NCI-H1694 (cell line): ENCODE results near the gene TRIM27.
"Not testable (repeated sequence)": the region's sequence is repeated elsewhere in the genome, so short reads cannot be mapped to it uniquely, and the experiment has no call there.

Experiments used
- DNase-seq: peaks from one replicate; lab custom pipeline; 2025; lab: John Stamatoyannopoulos, UW

Gene TRIM27, protein sequence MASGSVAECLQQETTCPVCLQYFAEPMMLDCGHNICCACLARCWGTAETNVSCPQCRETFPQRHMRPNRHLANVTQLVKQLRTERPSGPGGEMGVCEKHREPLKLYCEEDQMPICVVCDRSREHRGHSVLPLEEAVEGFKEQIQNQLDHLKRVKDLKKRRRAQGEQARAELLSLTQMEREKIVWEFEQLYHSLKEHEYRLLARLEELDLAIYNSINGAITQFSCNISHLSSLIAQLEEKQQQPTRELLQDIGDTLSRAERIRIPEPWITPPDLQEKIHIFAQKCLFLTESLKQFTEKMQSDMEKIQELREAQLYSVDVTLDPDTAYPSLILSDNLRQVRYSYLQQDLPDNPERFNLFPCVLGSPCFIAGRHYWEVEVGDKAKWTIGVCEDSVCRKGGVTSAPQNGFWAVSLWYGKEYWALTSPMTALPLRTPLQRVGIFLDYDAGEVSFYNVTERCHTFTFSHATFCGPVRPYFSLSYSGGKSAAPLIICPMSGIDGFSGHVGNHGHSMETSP

DNA sequence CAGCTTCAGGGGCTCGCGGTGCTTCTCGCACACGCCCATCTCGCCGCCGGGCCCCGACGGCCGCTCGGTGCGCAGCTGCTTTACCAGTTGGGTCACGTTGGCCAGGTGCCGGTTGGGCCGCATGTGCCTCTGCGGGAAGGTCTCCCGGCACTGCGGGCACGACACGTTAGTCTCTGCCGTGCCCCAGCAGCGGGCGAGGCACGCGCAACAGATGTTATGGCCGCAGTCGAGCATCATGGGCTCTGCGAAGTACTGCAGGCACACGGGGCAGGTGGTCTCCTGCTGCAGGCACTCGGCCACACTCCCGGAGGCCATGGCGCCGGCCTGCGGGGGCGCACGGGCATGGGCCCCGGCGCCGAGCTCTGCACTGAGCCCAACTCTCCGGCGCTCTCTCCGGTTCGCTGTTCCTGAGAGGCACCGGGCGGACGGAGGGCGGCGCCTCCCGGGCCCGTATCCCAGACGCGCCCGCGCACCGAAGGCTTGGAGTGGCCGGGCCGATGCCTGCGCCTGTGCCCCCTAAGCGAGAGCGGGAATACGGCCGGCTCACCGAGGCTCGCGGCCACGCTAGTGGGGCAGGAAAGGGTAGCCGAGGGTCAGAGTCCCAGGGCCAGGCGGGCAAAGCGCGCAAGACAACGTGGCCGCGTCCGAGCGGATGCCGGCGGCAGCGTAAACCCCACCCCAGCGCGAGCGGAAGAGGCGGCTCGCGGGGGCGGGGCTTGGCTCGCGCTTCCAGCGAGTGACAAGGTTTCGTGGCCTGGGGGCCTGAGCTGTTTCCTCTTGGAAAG lies at the start of gene TRIM27:
TRIM27 (minus strand) TSS at position 668 of the 785 bp plus-strand sequence; CDS start at position 315, 353 bp downstream.
- peak; percentile 31 for DNase-seq

DNA sequence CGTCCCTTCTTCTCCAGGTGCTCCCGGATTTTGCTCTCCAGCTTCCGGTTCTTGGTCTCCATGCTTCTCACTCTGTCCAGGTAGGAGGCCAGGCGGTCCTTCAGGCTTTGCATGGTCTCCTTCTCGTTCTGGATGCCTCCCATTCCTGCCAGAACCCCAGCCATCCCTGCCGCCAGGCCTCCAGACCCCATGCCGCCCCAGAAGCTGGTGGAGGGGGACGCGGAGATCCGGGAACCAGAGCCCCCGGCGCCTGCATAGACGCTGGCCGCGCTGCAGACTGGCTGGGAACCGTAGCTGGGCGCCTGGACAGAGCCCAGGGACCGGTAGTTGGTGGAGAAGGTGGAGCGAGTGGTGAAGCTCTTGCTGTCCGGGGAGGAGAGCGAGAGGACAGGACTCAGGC lies 46.3 kb upstream of the TRIM27 start:
- not testable (repeated sequence) for DNase-seq

DNA sequence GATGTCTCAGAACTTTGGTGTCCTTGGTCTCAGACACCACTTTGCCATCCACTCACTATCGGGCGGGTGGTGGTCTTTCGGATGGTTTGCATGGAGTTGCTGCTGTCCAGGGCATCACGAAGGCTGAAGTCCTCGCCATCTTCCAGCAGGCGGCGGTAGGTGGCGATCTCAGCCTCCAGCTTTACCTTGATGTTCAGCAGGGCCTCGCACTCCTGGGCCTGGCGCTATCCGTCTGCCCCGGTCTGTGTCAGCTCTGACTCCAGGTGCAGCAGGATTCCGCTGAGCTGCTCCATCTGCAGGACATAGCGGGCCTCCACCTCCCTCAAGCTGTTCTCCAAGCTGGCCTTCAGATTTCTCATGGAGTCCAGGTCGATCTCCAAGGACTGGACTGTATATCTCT lies 45.3 kb upstream of the TRIM27 start:
- no peak for DNase-seq

DNA sequence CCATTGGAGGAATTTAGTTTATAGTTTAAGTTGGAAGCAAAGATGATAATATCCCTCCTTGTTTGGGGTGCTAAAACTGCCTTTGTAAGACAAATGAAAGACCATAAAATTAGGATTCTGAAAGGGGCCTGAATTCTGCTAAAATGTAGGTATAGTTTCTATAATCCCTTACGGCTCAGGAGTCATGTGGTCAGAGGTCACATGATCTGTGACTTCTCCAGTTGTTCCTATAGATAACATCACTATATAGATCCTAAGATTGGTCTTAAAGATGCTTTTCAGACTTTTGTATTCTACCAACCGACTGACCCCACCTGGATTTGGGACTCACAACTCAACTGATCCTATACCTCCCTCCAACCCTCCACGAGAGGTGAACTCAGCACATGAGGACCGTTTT lies 44.7 kb upstream of the TRIM27 start:
- DNase-seq: no peak

DNA sequence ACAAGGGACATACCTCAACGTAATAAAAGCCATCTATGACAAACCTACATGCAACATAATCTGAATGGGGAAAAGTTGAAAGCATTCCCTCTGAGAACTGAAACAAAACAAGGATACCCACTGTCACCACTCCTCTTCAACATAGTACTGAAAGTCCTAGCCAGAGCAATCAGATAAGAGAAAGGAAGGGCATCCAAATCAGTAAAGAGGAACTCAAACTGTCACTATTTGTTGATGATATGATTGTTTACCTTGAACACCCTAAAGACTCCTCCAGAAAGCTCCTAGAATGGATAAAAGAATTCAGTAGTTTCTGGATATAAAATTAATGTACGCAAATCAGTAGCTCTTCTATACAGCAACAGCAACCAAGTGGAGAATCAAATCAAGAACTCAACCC lies 41.9 kb upstream of the TRIM27 start:
- DNase-seq: no peak

DNA sequence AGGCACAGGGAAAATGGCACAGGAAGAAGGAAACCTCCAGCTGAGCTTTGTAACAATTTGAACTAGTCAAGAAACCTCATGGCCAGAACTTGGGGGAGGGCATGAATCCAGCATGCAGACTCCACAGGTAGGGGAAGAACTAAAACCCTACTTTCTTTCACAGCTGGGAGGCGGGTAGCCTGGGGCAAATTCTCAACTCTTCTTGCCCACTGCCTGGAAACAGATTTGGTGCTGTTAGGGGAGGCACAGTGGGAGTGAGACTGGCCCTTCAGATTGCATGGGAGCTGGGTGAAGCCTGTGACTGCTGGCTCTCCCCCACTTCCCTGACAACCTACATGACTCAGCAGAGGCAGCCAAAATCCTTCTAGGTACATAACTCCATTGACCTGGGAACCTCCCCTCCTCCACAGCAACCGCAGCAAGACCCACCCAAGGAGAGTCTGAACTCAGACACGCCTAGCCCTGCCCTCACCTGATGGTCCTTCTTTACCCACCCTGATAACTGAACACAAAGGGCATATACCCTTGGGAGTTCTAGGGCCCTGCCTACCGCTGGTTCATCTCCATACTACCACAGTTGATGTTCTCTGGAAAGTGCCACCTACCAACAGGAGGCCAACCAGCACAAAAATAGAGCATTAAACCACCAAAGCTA lies 37.2 kb upstream of the TRIM27 start:
- no peak for DNase-seq

DNA sequence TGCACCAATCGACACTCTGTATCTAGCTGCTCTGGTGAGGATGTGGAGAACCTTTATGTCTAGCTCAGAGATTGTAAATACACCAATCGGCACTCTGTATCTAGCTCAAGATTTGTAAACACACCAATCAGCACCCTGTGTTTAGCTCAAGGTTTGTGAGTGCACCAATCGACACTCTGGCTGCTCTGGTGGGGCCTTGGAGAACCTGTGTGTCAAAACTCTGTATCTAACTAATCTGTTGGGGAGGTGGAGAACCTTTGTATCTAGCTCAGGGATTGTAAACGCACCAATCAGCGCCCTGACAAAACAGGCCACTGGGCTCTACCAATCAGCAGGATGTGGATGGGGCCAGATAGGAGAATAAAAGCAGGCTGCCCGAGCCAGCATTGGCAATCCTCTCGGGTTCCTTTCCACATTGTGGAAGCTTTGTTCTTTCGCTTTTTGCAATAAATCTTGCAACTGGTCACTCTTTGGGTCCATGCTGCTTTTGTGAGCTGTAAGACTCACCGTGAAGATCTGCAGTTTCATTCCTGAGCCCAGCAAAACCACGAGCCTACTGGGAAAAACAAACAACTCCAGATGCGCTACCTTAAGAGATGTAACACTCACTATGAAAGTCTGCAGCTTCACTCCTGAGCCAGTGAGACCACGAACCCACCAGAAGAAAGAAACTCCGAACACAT lies 34.9 kb upstream of the TRIM27 start:
- not testable (repeated sequence) for DNase-seq

DNA sequence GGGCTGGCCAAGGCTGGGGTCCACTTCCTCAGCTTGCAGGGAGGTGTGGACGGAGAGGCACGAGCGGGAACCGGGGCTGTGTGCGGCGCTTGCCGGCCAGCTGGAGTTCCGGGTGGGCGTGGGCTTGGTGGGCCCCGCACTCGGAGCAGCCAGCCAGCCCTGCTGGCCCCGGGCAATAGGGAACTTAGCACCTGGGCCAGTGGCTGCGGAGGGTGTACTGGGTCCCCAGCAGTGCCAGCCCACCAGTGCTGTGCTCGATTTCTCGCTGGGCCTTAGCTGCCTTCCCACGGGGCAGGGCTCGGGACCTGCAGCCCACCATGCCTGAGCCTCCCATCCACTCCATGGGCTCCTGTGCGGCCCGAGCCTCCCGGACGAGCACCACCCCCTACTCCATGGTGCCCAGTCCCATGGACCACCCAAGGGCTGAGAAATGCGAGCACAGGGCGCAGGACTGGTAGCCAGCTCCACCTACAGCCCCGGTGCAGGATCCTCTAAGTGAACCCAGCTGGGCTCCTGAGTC lies 34.1 kb upstream of the TRIM27 start:
- not testable (repeated sequence) for DNase-seq

DNA sequence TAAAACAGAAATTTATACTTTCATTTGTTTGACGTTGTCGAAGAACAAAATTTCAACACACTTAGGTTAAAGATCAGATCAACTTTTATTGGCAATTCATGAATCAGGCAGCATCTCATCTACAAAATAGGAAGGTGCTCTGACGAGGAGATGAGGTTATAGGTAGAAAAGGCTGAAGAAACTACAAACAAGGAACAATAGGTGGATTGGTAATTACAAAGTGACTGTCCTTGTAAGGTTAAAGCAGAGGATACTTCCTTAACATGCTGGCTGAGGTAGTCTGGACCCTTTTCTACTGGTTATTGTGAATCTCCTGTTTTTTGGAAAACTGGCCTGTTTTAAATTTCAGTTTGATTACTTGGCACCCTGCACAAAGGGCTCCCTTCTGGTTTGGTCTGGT lies 32.5 kb upstream of the TRIM27 start:
- DNase-seq: no peak

DNA sequence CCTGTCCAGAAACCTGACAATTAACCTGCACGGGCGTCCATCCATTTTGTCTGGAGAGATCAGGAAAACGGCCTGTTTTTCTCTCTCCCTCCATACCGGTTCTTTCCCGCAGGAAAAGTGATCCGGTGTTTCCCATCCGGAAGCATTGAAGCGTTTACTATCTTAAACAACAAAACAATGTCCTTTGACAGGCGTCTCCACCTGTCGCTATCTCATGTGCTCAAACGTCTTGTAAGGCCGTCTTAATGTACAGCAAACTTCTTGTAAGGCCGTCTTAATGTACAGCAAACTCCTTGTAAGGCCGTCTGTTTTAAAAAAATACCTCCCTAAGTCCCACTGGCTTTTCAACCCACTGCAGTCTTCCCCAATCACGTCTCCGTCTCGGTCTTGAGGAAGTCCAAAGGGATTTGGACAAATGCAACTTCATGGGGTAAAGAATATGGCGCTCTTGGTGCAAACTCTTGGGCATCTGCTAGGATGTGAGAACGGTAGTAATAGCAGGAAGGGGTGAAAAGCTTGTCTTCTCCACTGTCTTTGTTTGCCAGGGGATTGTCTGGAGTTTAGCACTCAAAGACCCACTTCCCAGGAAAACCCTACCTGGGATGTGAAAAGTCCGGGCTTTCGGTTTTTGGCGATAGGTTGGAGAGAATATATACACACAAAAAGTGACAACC lies 29.9 kb upstream of the TRIM27 start:
- DNase-seq: peak; percentile 10

DNA sequence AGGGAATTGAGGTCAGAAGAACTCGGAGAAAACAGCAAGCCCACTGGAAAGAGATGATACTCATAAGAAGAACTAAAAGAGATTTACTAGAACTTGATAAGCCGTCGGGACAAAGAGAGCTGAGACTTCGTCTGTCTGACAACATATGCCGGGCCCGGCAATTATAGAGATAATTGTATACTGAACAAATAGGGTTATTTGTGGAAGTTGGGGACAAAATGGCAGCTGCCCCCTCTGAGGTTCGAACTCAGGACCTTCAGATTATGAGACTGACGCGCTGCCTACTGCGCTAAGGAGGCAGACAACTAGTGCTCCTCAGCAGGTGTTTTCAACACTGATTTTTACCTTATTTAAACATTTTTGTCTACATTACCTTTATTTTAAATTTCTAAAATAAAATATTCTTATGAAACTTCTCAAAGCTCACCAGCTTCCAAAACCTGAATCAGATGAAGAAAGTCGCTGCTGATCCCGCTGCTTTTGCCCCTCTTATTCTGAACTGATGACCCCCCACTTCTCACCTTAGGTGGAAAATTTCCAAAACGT lies 29.3 kb upstream of the TRIM27 start:
- peak; percentile 60 for DNase-seq

DNA sequence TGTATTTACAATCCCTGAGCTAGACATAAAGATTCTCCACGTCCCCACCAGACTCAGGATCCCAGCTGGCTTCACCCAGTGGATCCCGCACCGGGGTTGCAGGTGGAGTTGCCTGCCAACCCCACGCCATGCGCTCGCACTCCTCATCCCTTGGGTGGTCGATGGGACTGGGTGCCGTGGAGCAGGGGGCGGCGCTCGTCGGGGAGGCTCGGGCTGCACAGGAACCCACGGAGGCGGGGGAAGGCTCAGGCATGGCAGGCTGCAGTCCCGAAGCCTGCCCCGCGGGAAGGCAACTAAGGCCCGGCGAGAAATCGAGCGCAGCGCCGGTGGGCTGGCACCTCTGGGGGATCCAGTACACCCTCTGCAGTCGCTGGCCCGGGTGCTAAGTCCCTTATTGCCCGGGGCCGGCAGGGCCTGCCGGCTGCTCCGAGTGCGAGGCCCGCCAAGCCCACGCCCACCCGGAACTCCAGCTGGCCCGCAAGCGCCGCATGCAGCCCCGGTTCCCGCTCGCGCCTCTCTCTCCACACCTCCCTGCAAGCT lies 25.9 kb upstream of the TRIM27 start:
- not testable (repeated sequence) for DNase-seq

DNA sequence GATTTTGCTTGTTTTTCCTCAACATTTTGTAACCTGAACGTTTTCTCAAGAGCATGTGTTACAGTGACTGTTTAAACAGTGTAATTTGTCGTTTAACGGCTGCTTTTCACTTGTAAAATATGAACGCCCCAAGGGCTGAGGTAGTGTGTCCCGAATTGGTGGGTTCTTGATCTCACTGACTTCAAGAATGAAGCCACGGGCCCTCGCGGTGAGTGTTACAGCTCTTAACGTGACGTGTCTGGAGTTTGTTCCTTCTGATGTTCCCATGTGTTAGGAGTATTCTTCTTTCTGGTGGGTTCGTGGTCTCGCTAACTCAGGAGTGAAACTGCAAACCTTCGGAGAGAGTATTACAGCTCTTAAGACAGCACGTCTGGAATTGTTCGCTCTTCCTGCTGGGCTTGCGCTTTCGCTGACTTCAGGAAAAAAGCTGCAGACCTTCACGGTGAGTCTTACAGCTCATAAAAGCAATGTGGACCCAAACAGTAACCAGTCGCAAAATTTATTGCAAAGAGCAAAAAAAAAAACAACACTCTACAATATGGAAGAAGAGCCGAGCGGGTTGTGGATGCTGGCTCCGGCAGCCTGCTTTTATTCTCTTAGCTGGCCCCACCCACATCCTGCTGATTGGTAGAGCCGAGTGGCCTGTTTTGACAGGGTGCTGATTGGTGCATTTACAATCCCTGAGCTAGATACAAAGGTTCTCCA lies 25.1 kb upstream of the TRIM27 start:
- DNase-seq: no peak

DNA sequence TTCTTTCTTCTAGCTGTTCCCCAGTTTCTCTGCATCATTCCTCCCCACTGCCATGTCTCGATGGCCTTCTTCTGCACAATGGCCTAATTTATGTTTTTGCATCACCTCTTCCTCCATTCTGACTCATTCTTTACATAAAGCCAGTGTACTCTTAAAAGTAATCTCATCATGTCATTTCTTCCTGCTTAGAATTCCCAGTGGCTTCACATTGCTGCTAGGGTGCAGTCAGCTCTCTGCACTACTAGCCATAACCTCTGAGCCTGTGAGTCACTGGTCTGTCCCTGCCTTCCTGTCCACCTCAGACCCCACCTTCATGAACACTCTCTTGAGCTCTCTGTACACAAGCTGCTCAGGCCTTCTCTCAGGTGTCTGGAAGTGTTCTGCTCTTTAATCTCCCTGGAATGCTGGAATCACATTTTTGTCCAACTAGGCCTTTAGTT lies 24.1 kb upstream of the TRIM27 start:
- no peak for DNase-seq

DNA sequence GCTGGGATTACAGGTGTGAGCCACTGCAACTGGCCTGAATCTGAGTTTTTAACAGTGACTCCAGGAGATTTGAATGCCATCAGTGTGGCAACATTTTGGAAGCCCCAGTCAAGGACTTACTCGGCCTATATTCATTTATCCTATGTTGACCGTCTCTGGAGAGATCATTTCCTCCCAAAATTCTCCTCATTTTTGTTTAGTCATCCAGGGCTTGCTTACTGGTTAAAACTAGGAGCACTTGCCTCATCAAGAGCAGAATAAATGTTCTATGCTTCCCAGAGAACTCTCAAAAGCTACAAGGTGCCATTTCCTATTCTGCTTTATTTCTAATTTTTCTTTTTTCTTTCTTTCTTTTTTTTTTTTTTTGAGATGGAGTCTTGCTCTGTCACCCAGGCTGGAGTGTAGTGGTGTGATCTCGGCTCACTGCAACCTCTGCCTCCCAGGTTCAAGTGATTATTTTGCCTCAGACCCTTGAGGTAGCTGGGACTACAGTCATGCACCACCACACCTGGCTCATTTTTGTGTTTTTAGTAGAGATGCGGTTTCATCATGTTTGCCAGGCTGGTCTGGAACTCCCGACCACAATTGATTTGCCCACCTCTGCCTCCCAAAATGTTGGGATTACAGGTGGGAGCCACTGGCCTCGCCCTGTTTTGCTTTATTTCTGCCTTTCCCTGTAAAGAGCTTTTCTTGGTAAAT lies 23.4 kb upstream of the TRIM27 start:
- no peak for DNase-seq

DNA sequence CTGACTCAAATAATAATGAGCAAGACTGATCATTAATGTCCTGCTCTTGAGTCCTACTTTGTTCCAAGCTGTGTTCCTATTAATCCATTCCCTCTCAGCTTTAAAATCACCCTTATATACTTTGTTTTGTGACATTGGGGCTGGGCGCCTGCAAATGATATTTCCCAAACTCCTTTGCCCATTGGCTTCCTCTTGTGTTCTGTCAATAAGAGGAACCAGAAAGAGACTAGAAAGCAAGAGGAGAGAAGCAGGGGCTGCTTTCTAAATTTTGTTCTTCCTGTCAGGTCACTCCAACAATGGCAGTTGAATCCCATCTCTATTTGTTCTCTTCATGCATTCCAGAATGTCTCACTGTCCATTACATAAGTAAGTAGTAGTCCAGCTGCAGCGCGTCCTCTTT lies 21.6 kb upstream of the TRIM27 start:
- no peak for DNase-seq

DNA sequence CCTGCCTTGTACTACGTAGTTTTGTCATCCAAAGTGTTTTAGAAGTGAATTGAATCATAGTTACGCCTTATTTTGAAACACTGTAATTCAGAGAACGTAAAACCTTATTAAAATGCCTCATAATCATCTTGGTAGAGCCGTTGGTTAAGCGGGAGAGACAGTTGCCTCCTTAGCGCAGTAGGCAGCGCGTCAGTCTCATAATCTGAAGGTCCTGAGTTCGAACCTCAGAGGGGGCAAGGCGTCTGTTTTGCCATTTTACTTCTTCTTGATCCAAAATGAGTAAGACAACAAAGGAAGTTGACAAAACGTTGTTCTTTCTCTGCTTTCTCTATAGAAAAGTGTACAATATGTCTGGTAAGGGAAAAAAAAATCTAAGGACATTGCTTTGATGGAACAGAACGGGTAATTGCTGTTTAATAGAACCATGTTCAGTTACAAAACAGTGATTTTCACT lies 20.7 kb upstream of the TRIM27 start:
- peak; percentile 66 for DNase-seq

DNA sequence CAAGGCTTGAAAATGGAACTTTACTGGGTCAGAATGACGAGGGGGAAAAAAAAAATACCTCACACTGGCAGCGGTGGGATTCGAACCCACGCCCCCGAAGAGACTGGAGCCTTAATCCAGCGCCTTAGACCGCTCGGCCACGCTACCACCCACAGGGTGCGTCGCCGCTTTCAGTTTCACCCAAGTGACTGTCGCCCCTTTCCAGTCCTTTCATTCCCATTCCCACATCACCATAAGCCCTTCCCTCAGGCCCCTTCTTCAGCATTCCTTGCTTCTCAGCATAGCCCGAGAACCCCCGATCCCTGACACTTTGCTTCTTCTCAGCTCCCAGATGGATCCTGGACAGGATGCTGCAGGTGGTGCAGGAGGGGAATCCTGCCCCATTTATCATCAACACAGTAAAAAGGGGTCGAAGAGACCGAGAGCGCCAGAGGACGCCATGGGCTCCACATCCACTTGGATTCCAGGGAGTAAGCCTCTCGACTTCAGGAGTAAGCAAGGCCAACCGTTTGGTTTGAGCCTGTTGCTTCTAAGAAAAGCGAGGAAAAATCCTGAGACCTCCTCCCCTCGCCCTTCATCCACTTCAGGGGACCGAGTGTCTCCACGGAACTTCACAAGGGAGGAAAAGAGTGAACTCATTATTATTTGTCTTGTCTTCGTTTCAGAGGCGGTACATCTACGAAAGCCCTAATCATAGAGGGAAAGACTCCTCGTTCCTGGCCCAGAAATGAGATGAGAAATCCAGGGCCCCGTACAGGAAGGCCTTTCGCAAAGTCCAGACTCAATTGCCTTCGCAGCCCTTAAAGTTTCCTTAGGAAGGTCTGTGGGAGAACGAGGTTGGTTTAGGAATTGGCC lies 20.0 kb upstream of the TRIM27 start:
- DNase-seq: peak; percentile 82
